ENCODE data around the gene MBD2.

MBD2 gene

DNA sequence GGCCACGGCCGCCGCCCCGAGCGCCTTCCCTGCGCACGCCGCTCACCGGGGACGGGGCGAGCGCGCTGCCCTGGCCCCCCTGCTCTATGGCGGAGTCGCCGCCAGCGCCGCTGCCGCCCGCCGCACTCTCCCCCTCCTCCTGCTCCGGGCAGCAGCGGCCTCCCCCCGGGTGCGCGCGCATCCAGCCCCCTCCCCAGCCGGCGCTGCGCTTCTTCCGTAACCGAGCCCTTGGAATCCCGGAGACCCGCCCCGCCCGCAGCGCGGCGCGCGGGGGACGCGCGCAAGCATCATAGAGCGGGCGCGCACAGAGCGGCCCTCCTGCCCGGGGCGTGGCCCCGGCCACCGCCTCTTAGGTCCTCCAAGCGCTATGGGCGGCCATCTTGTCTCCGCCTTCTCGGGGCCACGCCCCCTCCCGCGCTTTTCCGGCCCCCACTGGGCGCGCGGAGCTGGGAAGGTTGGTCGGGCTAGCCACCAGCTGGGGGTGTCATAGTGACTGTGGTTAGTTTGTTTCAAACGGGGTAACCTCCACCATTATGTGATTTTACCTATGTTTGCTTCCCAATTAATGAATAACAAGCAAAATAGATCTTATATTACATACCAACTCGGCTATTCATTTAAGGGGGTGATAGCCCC is at the start of gene MBD2 (continued):
- peak; percentile 88 for TF ChIP-seq GLIS1 (tag by site-specific recombination; IDR thresholded peaks at IDR 0.05)
- TF ChIP-seq, protein P1, sequence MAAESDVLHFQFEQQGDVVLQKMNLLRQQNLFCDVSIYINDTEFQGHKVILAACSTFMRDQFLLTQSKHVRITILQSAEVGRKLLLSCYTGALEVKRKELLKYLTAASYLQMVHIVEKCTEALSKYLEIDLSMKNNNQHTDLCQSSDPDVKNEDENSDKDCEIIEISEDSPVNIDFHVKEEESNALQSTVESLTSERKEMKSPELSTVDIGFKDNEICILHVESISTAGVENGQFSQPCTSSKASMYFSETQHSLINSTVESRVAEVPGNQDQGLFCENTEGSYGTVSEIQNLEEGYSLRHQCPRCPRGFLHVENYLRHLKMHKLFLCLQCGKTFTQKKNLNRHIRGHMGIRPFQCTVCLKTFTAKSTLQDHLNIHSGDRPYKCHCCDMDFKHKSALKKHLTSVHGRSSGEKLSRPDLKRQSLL (tag by site-specific recombination; IDR thresholded peaks at IDR 0.05) = peak; percentile 65; the same call in 1 of the 2 replicates
- TF ChIP-seq, protein P2, sequence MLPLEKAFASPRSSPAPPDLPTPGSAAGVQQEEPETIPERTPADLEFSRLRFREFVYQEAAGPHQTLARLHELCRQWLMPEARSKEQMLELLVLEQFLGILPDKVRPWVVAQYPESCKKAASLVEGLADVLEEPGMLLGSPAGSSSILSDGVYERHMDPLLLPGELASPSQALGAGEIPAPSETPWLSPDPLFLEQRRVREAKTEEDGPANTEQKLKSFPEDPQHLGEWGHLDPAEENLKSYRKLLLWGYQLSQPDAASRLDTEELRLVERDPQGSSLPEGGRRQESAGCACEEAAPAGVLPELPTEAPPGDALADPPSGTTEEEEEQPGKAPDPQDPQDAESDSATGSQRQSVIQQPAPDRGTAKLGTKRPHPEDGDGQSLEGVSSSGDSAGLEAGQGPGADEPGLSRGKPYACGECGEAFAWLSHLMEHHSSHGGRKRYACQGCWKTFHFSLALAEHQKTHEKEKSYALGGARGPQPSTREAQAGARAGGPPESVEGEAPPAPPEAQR (tag by site-specific recombination; IDR thresholded peaks at IDR 0.05) = no peak
- peak; percentile 66; the same call in 1 of the 2 replicates for TF ChIP-seq KLF16 (tag by site-specific recombination; IDR thresholded peaks at IDR 0.05)

DNA sequence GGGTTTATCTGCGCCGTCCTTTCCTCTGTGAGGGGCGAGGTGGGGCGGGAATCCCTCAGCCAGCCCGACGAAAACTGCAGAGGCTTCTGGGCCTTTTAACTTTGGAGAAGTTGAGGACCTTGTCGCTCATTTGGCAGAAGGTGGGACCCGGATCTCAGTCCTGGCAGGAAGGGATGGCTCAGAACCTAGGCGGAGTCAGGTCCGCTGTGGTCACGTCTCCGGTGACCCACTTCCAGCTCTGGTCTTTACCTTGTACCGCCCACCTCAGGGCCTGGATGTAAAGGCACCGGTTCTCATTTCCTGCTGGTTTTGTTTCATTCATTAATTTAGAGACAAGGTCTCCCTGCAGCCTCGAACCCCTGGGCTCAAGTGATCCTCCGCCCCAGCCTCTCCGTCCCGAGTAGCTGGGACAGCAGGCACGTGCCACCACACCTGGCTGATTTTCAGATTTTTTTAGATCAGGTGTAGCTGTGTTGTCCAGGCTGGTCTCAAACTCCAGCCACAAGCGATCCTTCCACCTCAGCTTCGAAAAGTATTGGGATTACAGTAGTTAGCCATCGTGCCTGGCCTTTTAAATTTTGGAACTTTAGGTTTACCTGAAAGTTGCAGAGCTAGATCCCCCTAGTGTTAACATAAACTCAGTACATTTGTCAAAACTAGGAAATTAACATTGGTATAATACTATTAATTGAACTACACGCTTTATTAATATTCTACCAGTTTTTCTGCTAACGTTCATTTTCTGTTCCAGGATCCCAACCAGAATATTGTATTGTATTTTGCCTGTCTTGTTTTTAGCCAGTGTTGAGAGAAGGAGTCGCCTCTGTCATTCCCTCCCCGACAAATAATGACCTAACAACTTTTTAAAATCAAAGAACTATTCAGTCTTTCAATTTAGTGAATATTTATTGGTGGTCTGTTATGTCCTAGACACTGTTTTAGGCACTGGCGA is 45.7 kb upstream of the MBD2 start:
- Histone ChIP-seq H3K27ac (ENCODE audit: extremely low read depth, low read depth, low read length) (peak overlapping the region; percentile 95), H3K36me3 (ENCODE audit: control insufficient read depth in 2 of 2, insufficient read depth in 1 of 2, low read length in 2 of 2) (peaks cover 0 to 4% of the 10 kb centered on the region in 2 experiments; a peak in 1 of 3 replicates), H3K4me3 (ENCODE audit: low read depth, low read length) (peak overlapping the region; percentile 65), H3K4me1 (ENCODE audit: control insufficient read depth, insufficient read depth, low read length) (no peaks in the 10 kb centered on the region; the same call in 1 of the 2 replicates), H3K9me3 (ENCODE audit: control insufficient read depth, insufficient read depth, low read depth, low read length) (no peaks in the 10 kb centered on the region)
- ChIA-PET CTCF (interaction anchor here (0.6 to 2.1 kb wide), 11 partner anchors 9 to 1947 kb away, joined by 3 to 9 read pairs (median 3); partner anchors contain the start of gene MBD2), POLR2A (interaction anchor here (0.6 to 2.9 kb wide), 9 partner anchors 9 to 835 kb away, joined by 4 to 24 read pairs (median 7); partner anchors contain the start of genes C18orf54 and STARD6)
- TF ChIP-seq ZNF548 (tag by site-specific recombination; IDR thresholded peaks at IDR 0.05) (no peak), GLIS1 (tag by site-specific recombination; IDR thresholded peaks at IDR 0.05) (no peak), KLF1 (tag by site-specific recombination; IDR thresholded peaks at IDR 0.05) (peak; percentile 3; the same call in 1 of the 2 replicates), ZNF324 (tag by site-specific recombination; IDR thresholded peaks at IDR 0.05) (no peak), ZNF174 (tag by site-specific recombination; IDR thresholded peaks at IDR 0.05) (no peak), ZNF416 (tag by site-specific recombination; IDR thresholded peaks at IDR 0.05) (no peak), ZNF341 (tag by site-specific recombination; IDR thresholded peaks at IDR 0.05; ENCODE audit: low read depth) (0 out of 2 replicates have a peak, but pooled peaks have one; percentile 8), ZFP37 (tag by site-specific recombination; IDR thresholded peaks at IDR 0.05) (0 out of 2 replicates have a peak, but pooled peaks have one; percentile 13)
- TF ChIP-seq, protein P3, sequence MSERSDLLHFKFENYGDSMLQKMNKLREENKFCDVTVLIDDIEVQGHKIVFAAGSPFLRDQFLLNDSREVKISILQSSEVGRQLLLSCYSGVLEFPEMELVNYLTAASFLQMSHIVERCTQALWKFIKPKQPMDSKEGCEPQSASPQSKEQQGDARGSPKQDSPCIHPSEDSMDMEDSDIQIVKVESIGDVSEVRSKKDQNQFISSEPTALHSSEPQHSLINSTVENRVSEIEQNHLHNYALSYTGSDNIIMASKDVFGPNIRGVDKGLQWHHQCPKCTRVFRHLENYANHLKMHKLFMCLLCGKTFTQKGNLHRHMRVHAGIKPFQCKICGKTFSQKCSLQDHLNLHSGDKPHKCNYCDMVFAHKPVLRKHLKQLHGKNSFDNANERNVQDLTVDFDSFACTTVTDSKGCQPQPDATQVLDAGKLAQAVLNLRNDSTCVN (tag by site-specific recombination; optimal IDR thresholded peaks at IDR 0.05) = peak; percentile 44
- TF ChIP-seq, protein P4, sequence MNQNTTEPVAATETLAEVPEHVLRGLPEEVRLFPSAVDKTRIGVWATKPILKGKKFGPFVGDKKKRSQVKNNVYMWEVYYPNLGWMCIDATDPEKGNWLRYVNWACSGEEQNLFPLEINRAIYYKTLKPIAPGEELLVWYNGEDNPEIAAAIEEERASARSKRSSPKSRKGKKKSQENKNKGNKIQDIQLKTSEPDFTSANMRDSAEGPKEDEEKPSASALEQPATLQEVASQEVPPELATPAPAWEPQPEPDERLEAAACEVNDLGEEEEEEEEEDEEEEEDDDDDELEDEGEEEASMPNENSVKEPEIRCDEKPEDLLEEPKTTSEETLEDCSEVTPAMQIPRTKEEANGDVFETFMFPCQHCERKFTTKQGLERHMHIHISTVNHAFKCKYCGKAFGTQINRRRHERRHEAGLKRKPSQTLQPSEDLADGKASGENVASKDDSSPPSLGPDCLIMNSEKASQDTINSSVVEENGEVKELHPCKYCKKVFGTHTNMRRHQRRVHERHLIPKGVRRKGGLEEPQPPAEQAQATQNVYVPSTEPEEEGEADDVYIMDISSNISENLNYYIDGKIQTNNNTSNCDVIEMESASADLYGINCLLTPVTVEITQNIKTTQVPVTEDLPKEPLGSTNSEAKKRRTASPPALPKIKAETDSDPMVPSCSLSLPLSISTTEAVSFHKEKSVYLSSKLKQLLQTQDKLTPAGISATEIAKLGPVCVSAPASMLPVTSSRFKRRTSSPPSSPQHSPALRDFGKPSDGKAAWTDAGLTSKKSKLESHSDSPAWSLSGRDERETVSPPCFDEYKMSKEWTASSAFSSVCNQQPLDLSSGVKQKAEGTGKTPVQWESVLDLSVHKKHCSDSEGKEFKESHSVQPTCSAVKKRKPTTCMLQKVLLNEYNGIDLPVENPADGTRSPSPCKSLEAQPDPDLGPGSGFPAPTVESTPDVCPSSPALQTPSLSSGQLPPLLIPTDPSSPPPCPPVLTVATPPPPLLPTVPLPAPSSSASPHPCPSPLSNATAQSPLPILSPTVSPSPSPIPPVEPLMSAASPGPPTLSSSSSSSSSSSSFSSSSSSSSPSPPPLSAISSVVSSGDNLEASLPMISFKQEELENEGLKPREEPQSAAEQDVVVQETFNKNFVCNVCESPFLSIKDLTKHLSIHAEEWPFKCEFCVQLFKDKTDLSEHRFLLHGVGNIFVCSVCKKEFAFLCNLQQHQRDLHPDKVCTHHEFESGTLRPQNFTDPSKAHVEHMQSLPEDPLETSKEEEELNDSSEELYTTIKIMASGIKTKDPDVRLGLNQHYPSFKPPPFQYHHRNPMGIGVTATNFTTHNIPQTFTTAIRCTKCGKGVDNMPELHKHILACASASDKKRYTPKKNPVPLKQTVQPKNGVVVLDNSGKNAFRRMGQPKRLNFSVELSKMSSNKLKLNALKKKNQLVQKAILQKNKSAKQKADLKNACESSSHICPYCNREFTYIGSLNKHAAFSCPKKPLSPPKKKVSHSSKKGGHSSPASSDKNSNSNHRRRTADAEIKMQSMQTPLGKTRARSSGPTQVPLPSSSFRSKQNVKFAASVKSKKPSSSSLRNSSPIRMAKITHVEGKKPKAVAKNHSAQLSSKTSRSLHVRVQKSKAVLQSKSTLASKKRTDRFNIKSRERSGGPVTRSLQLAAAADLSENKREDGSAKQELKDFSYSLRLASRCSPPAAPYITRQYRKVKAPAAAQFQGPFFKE (tag by site-specific recombination; IDR thresholded peaks at IDR 0.05; ENCODE audit: borderline replicate concordance) = no peak
- TF ChIP-seq, protein P5, sequence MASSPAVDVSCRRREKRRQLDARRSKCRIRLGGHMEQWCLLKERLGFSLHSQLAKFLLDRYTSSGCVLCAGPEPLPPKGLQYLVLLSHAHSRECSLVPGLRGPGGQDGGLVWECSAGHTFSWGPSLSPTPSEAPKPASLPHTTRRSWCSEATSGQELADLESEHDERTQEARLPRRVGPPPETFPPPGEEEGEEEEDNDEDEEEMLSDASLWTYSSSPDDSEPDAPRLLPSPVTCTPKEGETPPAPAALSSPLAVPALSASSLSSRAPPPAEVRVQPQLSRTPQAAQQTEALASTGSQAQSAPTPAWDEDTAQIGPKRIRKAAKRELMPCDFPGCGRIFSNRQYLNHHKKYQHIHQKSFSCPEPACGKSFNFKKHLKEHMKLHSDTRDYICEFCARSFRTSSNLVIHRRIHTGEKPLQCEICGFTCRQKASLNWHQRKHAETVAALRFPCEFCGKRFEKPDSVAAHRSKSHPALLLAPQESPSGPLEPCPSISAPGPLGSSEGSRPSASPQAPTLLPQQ (tag by site-specific recombination; IDR thresholded peaks at IDR 0.05) = peak; percentile 69; the same call in 1 of the 2 replicates
- TF ChIP-seq, protein P6, sequence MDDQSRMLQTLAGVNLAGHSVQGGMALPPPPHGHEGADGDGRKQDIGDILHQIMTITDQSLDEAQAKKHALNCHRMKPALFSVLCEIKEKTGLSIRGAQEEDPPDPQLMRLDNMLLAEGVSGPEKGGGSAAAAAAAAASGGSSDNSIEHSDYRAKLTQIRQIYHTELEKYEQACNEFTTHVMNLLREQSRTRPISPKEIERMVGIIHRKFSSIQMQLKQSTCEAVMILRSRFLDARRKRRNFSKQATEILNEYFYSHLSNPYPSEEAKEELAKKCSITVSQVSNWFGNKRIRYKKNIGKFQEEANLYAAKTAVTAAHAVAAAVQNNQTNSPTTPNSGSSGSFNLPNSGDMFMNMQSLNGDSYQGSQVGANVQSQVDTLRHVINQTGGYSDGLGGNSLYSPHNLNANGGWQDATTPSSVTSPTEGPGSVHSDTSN (CRISPR knock-in tag; IDR thresholded peaks at IDR 0.05) = no peak
- TF ChIP-seq, protein P2 (tag by site-specific recombination; IDR thresholded peaks at IDR 0.05) = no peak

All from HEK293 (cell line).